Hepatocyte (in vitro differentiated cells): Measurements from ENCODE around the gene DLG3. TPM values are rescaled to one million over a fixed set of nuclear protein-coding genes. Genes with fewer than 3 reads are reported as not detected.
A peak's percentile ranks its signal among the peaks of the same experiment; 100 is the strongest.

ENCODE experiments used
- DNase-seq: peaks from one replicate; pipeline ENCODE4 v3.0.0-alpha.2; 2016; ENCODE audit warnings: low spot score
- H2AFZ ChIP-seq: fragments of 200-600 bp; sonication (generic); 2 replicates; pipeline ENCODE4 v1.6.0; 2016; ENCODE audit warnings: antibody characterized with exemption, mild to moderate bottlenecking
- H3K27ac ChIP-seq: fragments of 200-600 bp; sonication (generic); 2 replicates; pipeline ENCODE4 v1.5.1; 2016; ENCODE audit warnings: mild to moderate bottlenecking
- H3K27me3 ChIP-seq: fragments of 200-600 bp; sonication (generic); 2 replicates; pipeline ENCODE4 v1.6.1; 2016
- H3K36me3 ChIP-seq: fragments of 200-600 bp; sonication (generic); replicated peaks from 2 replicates; pipeline ENCODE4 v1.5.1; 2016; ENCODE audit warnings: low read depth; ENCODE audit not compliant: insufficient read depth
- H3K4me1 ChIP-seq: fragments of 200-600 bp; sonication (generic); 2 replicates; pipeline ENCODE4 v1.5.1; 2016; ENCODE audit warnings: mild to moderate bottlenecking, moderate library complexity; ENCODE audit not compliant: insufficient read depth
- H3K4me2 ChIP-seq: fragments of 200-600 bp; sonication (generic); 2 replicates; pipeline ENCODE4 v1.6.0; 2016
- H3K4me3 ChIP-seq: fragments of 200-600 bp; sonication (generic); 2 replicates; pipeline ENCODE4 v1.5.1; 2016; ENCODE audit warnings: mild to moderate bottlenecking
- H3K79me2 ChIP-seq: fragments of 200-600 bp; sonication (generic); 2 replicates; pipeline ENCODE4 v1.6.0; 2017; ENCODE audit warnings: mild to moderate bottlenecking
- H3K9me2 ChIP-seq: fragments of 200-600 bp; sonication (generic); replicated peaks from 2 replicates; pipeline ENCODE4 v1.6.0; 2017; ENCODE audit warnings: mild to moderate bottlenecking; ENCODE audit not compliant: insufficient read depth
- H3K9me3 ChIP-seq: fragments of 200-600 bp; sonication (generic); 2 replicates; pipeline ENCODE4 v1.5.1; 2016; ENCODE audit warnings: low read depth, mild to moderate bottlenecking
- H4K20me1 ChIP-seq: fragments of 200-600 bp; sonication (generic); 2 replicates; pipeline ENCODE4 v1.6.0; 2016; ENCODE audit warnings: mild to moderate bottlenecking; ENCODE audit not compliant: insufficient read depth, poor library complexity, severe bottlenecking
- CTCF ChIP-seq: fragments of 200-600 bp; sonication (generic); IDR thresholded peaks from 2 replicates; pipeline ENCODE4 v1.5.1; 2016; ENCODE audit warnings: antibody characterized with exemption, mild to moderate bottlenecking; ENCODE audit not compliant: poor library complexity
- EZH2 ChIP-seq: fragments of 200-600 bp; sonication (generic); IDR thresholded peaks from 2 replicates; pipeline ENCODE4 v1.6.1; 2016; ENCODE audit warnings: antibody characterized with exemption, mild to moderate bottlenecking, borderline replicate concordance
- EZH2phosphoT487 ChIP-seq: fragments of 200-600 bp; sonication (generic); IDR thresholded peaks from one replicate; pipeline ENCODE4 v1.6.1; 2018; ENCODE audit warnings: antibody characterized with exemption, mild to moderate bottlenecking, low read depth, moderate library complexity; ENCODE audit not compliant: unreplicated experiment, severe bottlenecking
- WGBS: methylation state at CpG from one replicate; pipeline ENCODE4 v1.1.6; 2016; ENCODE audit warnings: low lambda C conversion rate; ENCODE audit errors: missing lambda C conversion rate; 5-methylcytosine and 5-hydroxymethylcytosine counted together
- polyA plus RNA-seq: library from polyadenylated mRNA; unstranded; fragments of >200 nt; fragmentation: Nextera tagmentation; extraction: Ambion mirVana; gene quantifications from 2 replicates; pipeline ENCODE4 v1.2.1, GENCODE V29; 2016
- total RNA-seq: library from RNA; depleted of rRNA; stranded (reverse); fragments of >200 nt; gene quantifications from 2 replicates; pipeline ENCODE4 v1.2.3, GENCODE V29; 2014

Gene DLG3
- total and polyA plus RNA-seq, 2 experiments from 2014 or later, result 9.6 to 17.7 TPM

DNA sequence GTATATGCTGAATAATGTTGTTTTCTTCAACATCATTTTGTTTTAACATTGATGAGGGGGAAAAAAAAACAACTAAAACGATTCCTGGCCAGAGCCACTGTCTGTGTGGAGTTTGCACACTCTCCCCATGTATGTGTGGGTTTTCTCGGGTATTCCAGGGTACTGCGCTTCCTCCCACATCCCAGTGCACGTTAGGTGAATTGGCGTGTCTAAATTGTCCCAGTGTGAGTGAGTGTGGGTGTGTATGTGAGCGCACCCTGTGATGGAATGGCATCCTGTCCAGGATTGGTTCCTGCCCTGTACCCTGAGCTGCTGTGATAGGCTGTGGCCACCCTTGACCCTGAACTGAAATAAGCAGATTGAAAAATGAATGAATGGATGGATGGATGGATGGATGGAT is 2.4 kb upstream of the DLG3 start:
- DNase-seq, result no peak
- Histone ChIP-seq H3K4me1 (no peaks in the 10 kb centered on the region), H2AFZ (no peak overlapping the region), H3K4me3 (no peak overlapping the region), H3K9me3 (no peaks in the 10 kb centered on the region), H3K9me2 (peaks cover 4% of the 10 kb centered on the region), H4K20me1 (no peaks in the 10 kb centered on the region), H3K4me2 (no peak overlapping the region), H3K36me3 (no peaks in the 10 kb centered on the region), H3K27ac (no peak overlapping the region), H3K27me3 (peaks cover 18% of the 10 kb centered on the region), H3K79me2 (no peaks in the 10 kb centered on the region)
- WGBS, result 64% methylated on average over 6 of the region's 6 CpGs
- TF ChIP-seq EZH2phosphoT487, result no peak
- no peak for TF ChIP-seq CTCF
- TF ChIP-seq EZH2, result no peak

DNA sequence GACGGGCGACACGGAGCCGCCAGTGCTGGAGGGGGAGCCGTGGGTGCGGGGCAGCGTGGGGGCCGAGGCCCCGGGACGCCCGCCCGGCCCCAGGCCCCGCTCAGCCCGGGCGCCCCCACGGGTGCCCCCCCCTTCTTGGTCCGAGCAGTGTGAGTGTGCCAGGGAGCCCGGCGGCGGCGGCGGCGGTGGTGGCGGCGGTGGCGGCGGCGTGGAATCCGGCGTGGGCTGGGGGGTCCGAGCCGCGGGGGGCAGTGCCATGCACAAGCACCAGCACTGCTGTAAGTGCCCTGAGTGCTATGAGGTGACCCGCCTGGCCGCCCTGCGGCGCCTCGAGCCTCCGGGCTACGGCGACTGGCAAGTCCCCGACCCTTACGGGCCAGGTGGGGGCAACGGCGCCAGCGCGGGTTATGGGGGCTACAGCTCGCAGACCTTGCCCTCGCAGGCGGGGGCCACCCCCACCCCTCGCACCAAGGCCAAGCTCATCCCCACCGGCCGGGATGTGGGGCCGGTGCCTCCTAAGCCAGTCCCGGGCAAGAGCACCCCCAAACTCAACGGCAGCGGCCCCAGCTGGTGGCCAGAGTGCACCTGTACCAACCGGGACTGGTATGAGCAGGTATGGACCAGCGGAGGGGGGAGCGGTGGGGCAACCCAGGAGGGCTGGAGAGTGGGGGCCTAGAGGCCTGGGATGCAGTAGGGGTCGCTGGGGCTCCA is 466 bp downstream of the DLG3 start:
- H3K79me2 ChIP-seq, result no peaks in the 10 kb centered on the region
- no peaks in the 10 kb centered on the region for H4K20me1 ChIP-seq
- TF ChIP-seq CTCF (no peak), EZH2phosphoT487 (no peak), EZH2 (no peak)
- no peaks in the 10 kb centered on the region for H3K9me2 ChIP-seq
- H3K27me3 ChIP-seq, result peaks cover 18% of the 10 kb centered on the region
- no peaks in the 10 kb centered on the region for H3K36me3 ChIP-seq
- H3K4me3 ChIP-seq, result no peak overlapping the region
- H3K9me3 ChIP-seq, result no peaks in the 10 kb centered on the region
- WGBS, result 64% methylated on average over 25 of the region's 61 CpGs
- H3K4me2 ChIP-seq, result peak overlapping the region; percentile 54
- DNase-seq, result no peak
- no peak overlapping the region for H3K27ac ChIP-seq
- H2AFZ ChIP-seq, result no peak overlapping the region
- H3K4me1 ChIP-seq, result no peaks in the 10 kb centered on the region

GRCh38 chrX:70445951-70446350 is 1.3 kb downstream of the DLG3 start:
- H3K4me2 ChIP-seq, result no peak overlapping the region
- TF ChIP-seq EZH2phosphoT487 (no peak), EZH2 (no peak), CTCF (no peak)
- 83% methylated on average over 7 of the region's 9 CpGs for WGBS

More at GRCh38 chrX:70445951-70446350, 1.3 kb downstream of the DLG3 start:
- no peaks in the 10 kb centered on the region for H3K79me2 ChIP-seq
- no peaks in the 10 kb centered on the region for H3K9me3 ChIP-seq
- H4K20me1 ChIP-seq, result no peaks in the 10 kb centered on the region
- no peak overlapping the region for H2AFZ ChIP-seq
- no peak overlapping the region for H3K4me3 ChIP-seq
- no peaks in the 10 kb centered on the region for H3K36me3 ChIP-seq
- no peak for DNase-seq
- no peaks in the 10 kb centered on the region for H3K4me1 ChIP-seq
- H3K27ac ChIP-seq, result no peak overlapping the region
- no peaks in the 10 kb centered on the region for H3K9me2 ChIP-seq
- peaks cover 18% of the 10 kb centered on the region for H3K27me3 ChIP-seq
